Stimulated activated CD8-positive, alpha-beta memory T cell treated with anti-CD3 and anti-CD28 coated beads, Interleukin-15, amount 100 ng/mL, for 48 hours (primary cell): Measurements from ENCODE around the gene DPP3.
A peak's percentile ranks its signal among the peaks of the same experiment; 100 is the strongest.
"Not testable (repeated sequence)": the region's sequence is repeated elsewhere in the genome, so short reads cannot be mapped to it uniquely, and the experiment has no call there.

Experiments
- DNase-seq, 2 donors: peaks; one replicate each; pipeline ENCODE4 v3.0.0-alpha.2; 2020; ENCODE audit warnings: low read depth in 2 of 2

The DPP3 gene

GRCh38 chr11:66530927-66531709 lies 50.9 kb downstream of the DPP3 start:
- no peak for DNase-seq

GRCh38 chr11:66531841-66532240 lies 51.6 kb downstream of the DPP3 start:
- DNase-seq = no peak

- no peak for DNase-seq
Observed at GRCh38 chr11:66532784-66533183, 52.5 kb downstream of the DPP3 start.

GRCh38 chr11:66539170-66539869 lies 59.1 kb downstream of the DPP3 start:
- no peak for DNase-seq

- DNase-seq = no peak
Observed at GRCh38 chr11:66539870-66540213, 59.6 kb downstream of the DPP3 start.

GRCh38 chr11:66540598-66540997 lies 60.4 kb downstream of the DPP3 start:
- not testable (repeated sequence) for DNase-seq

GRCh38 chr11:66541892-66542291 lies 61.7 kb downstream of the DPP3 start:
- DNase-seq = no peak

GRCh38 chr11:66542362-66542761 lies 62.1 kb downstream of the DPP3 start:
- DNase-seq = no peak

GRCh38 chr11:66543263-66544107 lies 63.3 kb downstream of the DPP3 start:
- peak; percentile 50 to 55 for DNase-seq

- DNase-seq = not testable (repeated sequence)
Observed at GRCh38 chr11:66544952-66545351, 64.7 kb downstream of the DPP3 start.

- DNase-seq = peak; percentile 88 to 93
Observed at GRCh38 chr11:66545701-66546367, 65.6 kb downstream of the DPP3 start, which contains the start of gene ZDHHC24. ZDHHC24 (minus strand) TSS chr11:66546048; CDS start chr11:66546003, 45 bp downstream.

GRCh38 chr11:66546368-66546965 lies 66.2 kb downstream of the DPP3 start, which contains the start of gene ACTN3:
ACTN3 (plus strand) TSS chr11:66546903; CDS start chr11:66546938, 35 bp downstream.
- DNase-seq = no peak

- DNase-seq = no peak
Observed at GRCh38 chr11:66546966-66547661, 66.9 kb downstream of the DPP3 start.

GRCh38 chr11:66547662-66548009 lies 67.4 kb downstream of the DPP3 start:
- DNase-seq = no peak

- no peak for DNase-seq
Observed at GRCh38 chr11:66548041-66548440, 67.8 kb downstream of the DPP3 start.

- no peak for DNase-seq
Observed at GRCh38 chr11:66548774-66549630, 68.8 kb downstream of the DPP3 start.

GRCh38 chr11:66549696-66550095 lies 69.5 kb downstream of the DPP3 start:
- DNase-seq = no peak

- DNase-seq = no peak
Observed at GRCh38 chr11:66550887-66551286, 70.7 kb downstream of the DPP3 start.

GRCh38 chr11:66554602-66555001 lies 74.4 kb downstream of the DPP3 start:
- no peak for DNase-seq

GRCh38 chr11:66555416-66555815 lies 75.2 kb downstream of the DPP3 start:
- DNase-seq = no peak
